Muscle layer of colon (tissue), 2 donors: ENCODE results near the gene KIF16B.

Experiments used
- H3K27ac ChIP-seq: one replicate; pipeline ENCODE4 v1.7.0; 2013; ENCODE audit warnings: low read depth, mild to moderate bottlenecking, low read length, moderate library complexity
- H3K27me3 ChIP-seq, 2 donors: one replicate each; pipeline ENCODE4 v1.7.0; 2013; ENCODE audit warnings: low read length in 2 of 2, mild to moderate bottlenecking in 2 of 2; ENCODE audit not compliant: insufficient read depth in 2 of 2, control insufficient read depth in 1 of 2
- H3K36me3 ChIP-seq: one replicate; pipeline ENCODE4 v1.7.0; 2013; ENCODE audit warnings: mild to moderate bottlenecking, low read length; ENCODE audit not compliant: insufficient read depth
- H3K4me1 ChIP-seq: one replicate; pipeline ENCODE4 v1.7.0; 2013; ENCODE audit warnings: mild to moderate bottlenecking, low read length; ENCODE audit not compliant: insufficient read depth
- H3K4me3 ChIP-seq, 2 donors: one replicate each; pipeline ENCODE4 v1.7.0; 2013; ENCODE audit warnings: low read length in 2 of 2, low read depth in 1 of 2, mild to moderate bottlenecking in 1 of 2, moderate library complexity in 1 of 2
- H3K9ac ChIP-seq: one replicate; pipeline ENCODE4 v1.7.0; 2013; ENCODE audit warnings: low read length
- H3K9me3 ChIP-seq: one replicate; pipeline ENCODE4 v1.7.0; 2013; ENCODE audit warnings: mild to moderate bottlenecking, low read length
- donor health status: abdominal sarcoma.
- donor health status: Adenocarcinoma of cecum.

Gene KIF16B

DNA sequence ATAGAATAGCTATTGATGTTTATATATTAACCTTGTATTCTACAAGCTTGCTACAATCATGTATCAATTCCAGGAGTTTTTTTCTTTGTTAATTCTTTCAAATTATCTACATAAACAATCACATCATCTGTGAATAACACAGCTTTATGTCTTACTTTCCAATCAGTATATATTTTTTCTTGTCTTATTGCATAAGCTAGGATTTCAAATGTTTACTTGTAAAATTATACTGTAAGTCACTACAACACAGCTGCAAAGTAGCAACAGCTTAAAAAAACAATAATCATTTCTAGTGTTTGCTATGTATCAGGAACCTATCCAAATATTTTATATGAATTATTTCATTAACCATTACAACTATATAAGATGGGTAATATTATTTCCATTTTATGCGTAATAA lies 270.4 kb downstream of the KIF16B start:
- Histone ChIP-seq H3K9me3 (no peaks in the 10 kb centered on the region), H3K36me3 (no peaks in the 10 kb centered on the region), H3K9ac (no peak overlapping the region), H3K27ac (no peak overlapping the region), H3K4me1 (no peaks in the 10 kb centered on the region), H3K4me3 (no peak overlapping the region), H3K27me3 (no peaks in the 10 kb centered on the region)

DNA sequence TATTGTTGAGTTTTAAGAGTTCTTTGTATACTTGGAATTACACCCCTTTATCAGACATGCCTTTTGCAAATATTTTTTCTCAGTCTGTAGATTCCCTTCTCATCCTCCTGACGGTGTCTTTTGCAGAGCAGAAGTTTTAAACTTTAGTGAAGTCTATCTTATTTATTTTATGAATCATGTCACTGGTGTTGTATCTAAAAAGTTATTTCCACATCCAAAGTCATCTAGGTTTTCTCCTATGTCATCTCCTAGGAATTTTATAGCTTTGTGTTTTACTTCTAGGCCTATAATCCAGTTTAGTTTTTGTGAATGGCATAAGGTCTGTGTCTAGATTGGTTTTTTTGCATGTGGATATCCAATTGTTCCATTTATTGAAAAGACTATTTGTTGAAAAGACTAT lies 271.3 kb downstream of the KIF16B start:
- no peaks in the 10 kb centered on the region for H3K9me3 ChIP-seq
- H3K27me3 ChIP-seq = no peaks in the 10 kb centered on the region
- H3K4me1 ChIP-seq = no peaks in the 10 kb centered on the region
- H3K36me3 ChIP-seq = no peaks in the 10 kb centered on the region
- no peak overlapping the region for H3K4me3 ChIP-seq
- H3K9ac ChIP-seq = no peak overlapping the region
- H3K27ac ChIP-seq = no peak overlapping the region

DNA sequence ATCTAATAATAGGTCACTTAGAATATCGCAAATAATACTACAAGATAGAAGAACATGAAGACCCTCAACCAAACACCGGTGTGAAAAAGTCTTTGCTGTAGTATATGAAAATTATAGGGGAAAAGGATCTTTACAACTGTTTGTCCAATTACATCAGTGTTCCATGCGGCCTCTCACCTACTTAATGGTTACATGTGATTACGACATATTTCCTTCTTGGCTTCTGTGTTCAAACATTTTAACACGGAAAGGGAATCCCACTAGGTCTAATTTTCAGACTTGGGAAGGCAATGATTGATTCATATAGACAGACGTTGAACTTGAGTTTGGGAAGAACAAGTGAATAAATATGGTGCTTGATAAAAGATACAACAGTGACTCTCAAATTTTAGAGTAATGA lies 273.4 kb downstream of the KIF16B start:
- no peaks in the 10 kb centered on the region for H3K27me3 ChIP-seq
- no peaks in the 10 kb centered on the region for H3K36me3 ChIP-seq
- H3K4me3 ChIP-seq = no peak overlapping the region
- no peak overlapping the region for H3K27ac ChIP-seq
- H3K9ac ChIP-seq = no peak overlapping the region
- H3K4me1 ChIP-seq = no peaks in the 10 kb centered on the region
- H3K9me3 ChIP-seq = no peaks in the 10 kb centered on the region

DNA sequence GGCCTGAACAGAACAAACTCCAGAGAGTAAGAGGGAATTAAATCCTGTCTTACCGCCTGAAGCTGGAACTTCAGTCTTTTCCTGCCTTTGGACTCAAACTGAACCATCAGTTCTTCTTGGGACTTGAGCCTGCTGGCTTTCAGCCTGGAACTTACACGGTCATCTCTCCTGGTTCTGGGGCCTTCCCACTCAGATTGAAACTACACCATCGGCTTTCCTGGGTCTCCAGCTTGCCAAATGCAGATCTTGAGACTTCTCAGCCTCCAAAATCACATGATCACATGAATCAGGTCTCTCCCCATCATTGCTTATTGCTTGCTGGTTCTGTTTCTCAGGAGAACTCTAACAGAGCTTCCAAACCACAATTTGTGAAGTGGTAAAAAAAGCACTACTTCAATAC lies 276.3 kb downstream of the KIF16B start:
- H3K9ac ChIP-seq = no peak overlapping the region
- H3K9me3 ChIP-seq = no peaks in the 10 kb centered on the region
- no peaks in the 10 kb centered on the region for H3K36me3 ChIP-seq
- no peaks in the 10 kb centered on the region for H3K4me1 ChIP-seq
- H3K27ac ChIP-seq = no peak overlapping the region
- H3K27me3 ChIP-seq = no peaks in the 10 kb centered on the region
- no peak overlapping the region for H3K4me3 ChIP-seq

GRCh38 chr20:16295534-16295933 lies 277.7 kb downstream of the KIF16B start:
- Histone ChIP-seq H3K4me1 (no peaks in the 10 kb centered on the region), H3K27ac (no peak overlapping the region), H3K27me3 (no peaks in the 10 kb centered on the region)

GRCh38 chr20:16293590-16293989 lies 279.7 kb downstream of the KIF16B start:
- Histone ChIP-seq H3K4me3 (no peak overlapping the region), H3K9me3 (no peaks in the 10 kb centered on the region), H3K4me1 (no peaks in the 10 kb centered on the region), H3K27me3 (no peaks in the 10 kb centered on the region), H3K27ac (no peak overlapping the region), H3K36me3 (no peaks in the 10 kb centered on the region), H3K9ac (no peak overlapping the region)

More at GRCh38 chr20:16295534-16295933, 277.7 kb downstream of the KIF16B start:
- Histone ChIP-seq H3K36me3 (no peaks in the 10 kb centered on the region), H3K4me3 (no peak overlapping the region), H3K9ac (no peak overlapping the region), H3K9me3 (no peaks in the 10 kb centered on the region)

GRCh38 chr20:16292226-16292880 lies 280.9 kb downstream of the KIF16B start:
- no peaks in the 10 kb centered on the region for H3K36me3 ChIP-seq
- H3K9me3 ChIP-seq = no peaks in the 10 kb centered on the region
- no peak overlapping the region for H3K9ac ChIP-seq
- H3K4me3 ChIP-seq = no peak overlapping the region
- H3K27ac ChIP-seq = no peak overlapping the region
- no peaks in the 10 kb centered on the region for H3K27me3 ChIP-seq
- H3K4me1 ChIP-seq = no peaks in the 10 kb centered on the region

DNA sequence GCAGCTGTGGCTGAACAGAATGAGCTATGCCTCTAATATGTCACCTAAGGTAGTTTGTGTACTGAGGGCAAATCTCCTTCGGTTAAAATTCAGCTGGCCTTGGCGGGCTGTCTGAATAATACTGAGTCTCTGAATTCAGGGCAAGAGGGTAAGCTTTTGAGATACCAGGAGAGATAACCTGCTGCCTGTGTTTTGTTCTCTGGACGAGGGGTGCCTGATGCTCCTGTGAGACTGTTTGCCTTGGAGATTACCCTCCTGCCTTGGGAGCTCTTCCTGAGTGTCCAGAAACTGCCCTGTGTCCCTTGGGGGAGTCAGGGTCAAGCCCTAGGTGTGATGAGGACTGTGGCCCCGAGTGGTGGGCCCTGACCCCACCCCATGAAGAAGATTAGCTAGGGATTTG lies 282.9 kb downstream of the KIF16B start:
- no peaks in the 10 kb centered on the region for H3K4me1 ChIP-seq
- no peaks in the 10 kb centered on the region for H3K27me3 ChIP-seq
- H3K36me3 ChIP-seq = no peaks in the 10 kb centered on the region
- no peak overlapping the region for H3K27ac ChIP-seq
- no peak overlapping the region for H3K9ac ChIP-seq
- no peaks in the 10 kb centered on the region for H3K9me3 ChIP-seq
- H3K4me3 ChIP-seq = no peak overlapping the region

DNA sequence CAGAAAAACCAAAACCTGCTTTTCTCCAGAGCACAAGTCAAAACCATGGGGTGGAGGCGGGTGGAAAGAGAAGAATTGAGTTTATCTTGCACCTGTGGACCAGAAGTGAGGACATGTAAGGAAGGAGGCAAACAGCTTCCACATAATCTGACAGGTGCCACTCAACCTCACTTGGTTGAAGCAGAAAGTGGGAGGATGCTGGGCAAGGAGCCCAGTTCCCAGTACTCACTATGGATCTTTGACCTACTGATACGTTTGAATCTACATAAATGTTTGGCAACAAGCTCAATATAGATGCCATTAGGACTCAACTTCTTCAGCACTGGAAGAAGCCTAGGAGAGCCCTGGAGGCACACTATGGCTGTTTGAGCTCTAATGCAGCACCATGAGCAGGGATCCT lies 285.5 kb downstream of the KIF16B start:
- no peaks in the 10 kb centered on the region for H3K36me3 ChIP-seq
- no peaks in the 10 kb centered on the region for H3K9me3 ChIP-seq
- H3K4me3 ChIP-seq = no peak overlapping the region
- H3K9ac ChIP-seq = no peak overlapping the region
- H3K27ac ChIP-seq = no peak overlapping the region
- H3K27me3 ChIP-seq = no peaks in the 10 kb centered on the region
- no peaks in the 10 kb centered on the region for H3K4me1 ChIP-seq

DNA sequence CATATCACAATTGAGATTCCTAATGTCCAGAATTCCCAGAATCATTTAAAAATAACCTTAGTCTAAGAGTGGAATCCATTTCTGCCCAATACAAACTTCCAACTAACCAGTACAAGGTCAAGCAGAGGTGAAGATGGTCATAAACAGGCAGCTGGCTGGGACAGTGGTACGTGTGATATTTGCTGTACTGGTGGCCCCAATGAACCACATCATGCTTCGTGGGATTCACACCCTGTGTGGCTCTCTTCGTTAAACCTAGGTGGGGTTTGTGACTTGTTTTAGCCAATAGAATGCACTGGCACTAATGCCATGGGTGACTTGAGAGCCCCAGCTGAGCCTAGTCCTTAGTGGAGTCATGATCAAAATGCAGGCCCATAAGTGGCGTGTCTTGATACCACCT lies 286.6 kb downstream of the KIF16B start:
- no peak overlapping the region for H3K4me3 ChIP-seq
- H3K9me3 ChIP-seq = no peaks in the 10 kb centered on the region
- H3K36me3 ChIP-seq = no peaks in the 10 kb centered on the region
- no peaks in the 10 kb centered on the region for H3K4me1 ChIP-seq
- no peak overlapping the region for H3K27ac ChIP-seq
- H3K27me3 ChIP-seq = no peaks in the 10 kb centered on the region
- no peak overlapping the region for H3K9ac ChIP-seq

- H3K27ac ChIP-seq = no peak overlapping the region
- no peaks in the 10 kb centered on the region for H3K9me3 ChIP-seq
- no peaks in the 10 kb centered on the region for H3K36me3 ChIP-seq
- H3K27me3 ChIP-seq = no peaks in the 10 kb centered on the region
- no peak overlapping the region for H3K9ac ChIP-seq
- no peak overlapping the region for H3K4me3 ChIP-seq
- no peaks in the 10 kb centered on the region for H3K4me1 ChIP-seq
Observed at GRCh38 chr20:16284385-16285100, 288.7 kb downstream of the KIF16B start.

DNA sequence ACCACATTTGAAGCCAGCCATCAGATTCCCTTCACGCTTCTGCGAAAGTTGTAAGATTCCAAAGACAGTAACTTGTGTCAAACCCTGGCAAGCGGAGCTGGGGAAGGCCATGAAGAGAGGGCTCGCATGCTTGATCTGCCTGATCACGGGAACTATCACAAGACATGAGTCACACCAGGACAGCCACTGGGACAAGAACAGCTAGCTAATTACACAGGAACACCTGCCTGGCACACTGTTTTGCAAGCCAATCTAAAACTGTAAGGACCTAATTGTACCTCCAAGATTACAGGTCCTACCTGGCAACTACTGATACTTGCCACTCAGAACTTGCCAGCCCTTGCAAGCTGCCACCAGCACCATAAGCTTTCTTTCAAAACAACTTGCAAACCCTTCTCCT lies 289.3 kb downstream of the KIF16B start:
- Histone ChIP-seq H3K4me1 (no peaks in the 10 kb centered on the region), H3K9me3 (no peaks in the 10 kb centered on the region), H3K27me3 (no peaks in the 10 kb centered on the region), H3K27ac (no peak overlapping the region), H3K4me3 (no peak overlapping the region), H3K9ac (no peak overlapping the region), H3K36me3 (no peaks in the 10 kb centered on the region)
